Stimulated activated naive CD4-positive, alpha-beta T cell treated with Interleukin-2 at 50 U/mL for 16 hours (primary cell): ENCODE results near the gene AMZ2.
"Not testable (repeated sequence)": the region's sequence is repeated elsewhere in the genome, so short reads cannot be mapped to it uniquely, and the experiment has no call there.

Source experiments
- DNase-seq: peaks from one replicate; lab custom pipeline; 2025; lab: John Stamatoyannopoulos, UW

Gene AMZ2

GRCh38 chr17:68247445-68248198, at the start of gene AMZ2:
Gene AMZ2, plus strand, starts transcription at chr17:68248043. Its CDS starts 2,145 bp downstream, at chr17:68250188.
- peak; percentile 94 for DNase-seq

GRCh38 chr17:68198931-68199836, 48.7 kb upstream of the AMZ2 start:
- DNase-seq = peak; percentile 43

GRCh38 chr17:68199837-68200688, 47.8 kb upstream of the AMZ2 start:
- no peak for DNase-seq

GRCh38 chr17:68200689-68201417, 47.0 kb upstream of the AMZ2 start:
- peak; percentile 73 for DNase-seq

GRCh38 chr17:68201418-68201771, 46.4 kb upstream of the AMZ2 start:
- DNase-seq = not testable (repeated sequence)

GRCh38 chr17:68202321-68202720, 45.5 kb upstream of the AMZ2 start:
- not testable (repeated sequence) for DNase-seq

GRCh38 chr17:68204736-68205135, 43.1 kb upstream of the AMZ2 start:
- no peak for DNase-seq

GRCh38 chr17:68205251-68205807, 42.5 kb upstream of the AMZ2 start:
- DNase-seq = peak; percentile 91

- no peak for DNase-seq
These were observed 41.8 kb upstream of the AMZ2 start for GRCh38 chr17:68205808-68206720.

- DNase-seq = no peak
These were observed 40.1 kb upstream of the AMZ2 start for GRCh38 chr17:68207651-68208253.

GRCh38 chr17:68208651-68209050, 39.2 kb upstream of the AMZ2 start:
- DNase-seq = not testable (repeated sequence)

- DNase-seq = not testable (repeated sequence)
These were observed 38.5 kb upstream of the AMZ2 start for GRCh38 chr17:68209191-68209900.

GRCh38 chr17:68210570-68211315, 37.1 kb upstream of the AMZ2 start:
- no peak for DNase-seq

- DNase-seq = not testable (repeated sequence)
These were observed 34.1 kb upstream of the AMZ2 start for GRCh38 chr17:68213428-68214411.

- DNase-seq = not testable (repeated sequence)
These were observed 32.4 kb upstream of the AMZ2 start for GRCh38 chr17:68215453-68215852.

GRCh38 chr17:68219429-68219828, 28.4 kb upstream of the AMZ2 start:
- DNase-seq = not testable (repeated sequence)

- not testable (repeated sequence) for DNase-seq
These were observed 27.7 kb upstream of the AMZ2 start for GRCh38 chr17:68220186-68220585.
